Activated naive CD8-positive, alpha-beta T cell treated with anti-CD3 and anti-CD28 coated beads, Interleukin-2, amount 10 ng/mL, durations not matched to agents 7 days and 5 days (primary cell): ENCODE results near the gene ZNF423. TPM values are rescaled to one million over a fixed set of nuclear protein-coding genes. Genes with fewer than 3 reads are reported as not detected.

Experiments
- ATAC-seq: fragments of 150-1000 bp; cut with Tn5 transposase; one replicate; pipeline ENCODE4 v1.10.0; 2021; ENCODE audit warnings: low read depth, moderate library complexity
- POLR2A ChIA-PET: fragments of 350-600 bp; sonication (Branson Sonifier 250); formaldehyde crosslinking; loops from one replicate; lab custom pipeline; 2021; ENCODE audit warnings: antibody characterized with exemption; lab: Charles Lee
- DNase-seq: peaks from one replicate; pipeline ENCODE4 v3.0.0; 2021
- H3K27ac Mint-ChIP-seq: one replicate; pipeline ENCODE4 v1.8.0; 2022; ENCODE audit warnings: mild to moderate bottlenecking, mixed read lengths
- H3K27me3 Mint-ChIP-seq: one replicate; pipeline ENCODE4 v1.8.0; 2022; ENCODE audit warnings: mild to moderate bottlenecking, moderate library complexity, mixed read lengths
- H3K36me3 Mint-ChIP-seq: one replicate; pipeline ENCODE4 v1.8.0; 2021; ENCODE audit warnings: mild to moderate bottlenecking, mixed read lengths
- H3K4me1 Mint-ChIP-seq: one replicate; pipeline ENCODE4 v1.8.0; 2021; ENCODE audit warnings: mixed read lengths
- H3K4me3 Mint-ChIP-seq: one replicate; pipeline ENCODE4 v1.8.0; 2022; ENCODE audit warnings: mild to moderate bottlenecking, moderate library complexity, mixed read lengths
- H3K9me3 Mint-ChIP-seq: one replicate; pipeline ENCODE4 v1.8.0; 2021; ENCODE audit warnings: mixed read lengths
- total RNA-seq, 2 experiments: library from RNA; stranded (reverse); gene quantifications; one replicate each; pipeline ENCODE4 v1.2.3, GENCODE V29; 2021

Gene ZNF423
- total RNA-seq, 2 experiments from 2014 or later: 0.06 TPM; not detected in 1

GRCh38 chr16:49634235-49635008 lies 221.5 kb downstream of the ZNF423 start:
- no peak for ATAC-seq
- Mint-ChIP-seq H3K36me3 (no peaks in the 10 kb centered on the region), H3K27me3 (no peaks in the 10 kb centered on the region), H3K9me3 (no peaks in the 10 kb centered on the region), H3K4me3 (no peak overlapping the region), H3K4me1 (no peaks in the 10 kb centered on the region), H3K27ac (no peak overlapping the region)
- POLR2A ChIA-PET: no interaction called here
- no peak for DNase-seq

GRCh38 chr16:49632795-49633184 lies 223.1 kb downstream of the ZNF423 start:
- Mint-ChIP-seq H3K4me3 (no peak overlapping the region), H3K36me3 (no peaks in the 10 kb centered on the region), H3K27me3 (no peaks in the 10 kb centered on the region), H3K27ac (no peak overlapping the region), H3K4me1 (no peaks in the 10 kb centered on the region), H3K9me3 (no peaks in the 10 kb centered on the region)
- DNase-seq: no peak
- POLR2A ChIA-PET: no interaction called here
- no peak for ATAC-seq

GRCh38 chr16:49632086-49632794 lies 223.7 kb downstream of the ZNF423 start:
- ATAC-seq (no peak), DNase-seq (no peak)
- POLR2A ChIA-PET: no interaction called here
- no peaks in the 10 kb centered on the region for H3K27me3 Mint-ChIP-seq
- H3K4me3 Mint-ChIP-seq: no peak overlapping the region
- H3K9me3 Mint-ChIP-seq: no peaks in the 10 kb centered on the region
- H3K27ac Mint-ChIP-seq: no peak overlapping the region
- H3K4me1 Mint-ChIP-seq: no peaks in the 10 kb centered on the region
- no peaks in the 10 kb centered on the region for H3K36me3 Mint-ChIP-seq

GRCh38 chr16:49631187-49632041 lies 224.5 kb downstream of the ZNF423 start:
- POLR2A ChIA-PET: no interaction called here
- no peak for ATAC-seq

GRCh38 chr16:49630783-49631182 lies 225.1 kb downstream of the ZNF423 start:
- no peaks in the 10 kb centered on the region for H3K9me3 Mint-ChIP-seq
- H3K36me3 Mint-ChIP-seq: no peaks in the 10 kb centered on the region
- DNase-seq: no peak
- no peak for ATAC-seq
- H3K27ac Mint-ChIP-seq: no peak overlapping the region
- H3K4me1 Mint-ChIP-seq: no peaks in the 10 kb centered on the region
- POLR2A ChIA-PET: no interaction called here
- no peak overlapping the region for H3K4me3 Mint-ChIP-seq
- no peaks in the 10 kb centered on the region for H3K27me3 Mint-ChIP-seq

More at GRCh38 chr16:49631187-49632041, 224.5 kb downstream of the ZNF423 start:
- Mint-ChIP-seq H3K27me3 (no peaks in the 10 kb centered on the region), H3K4me3 (no peak overlapping the region), H3K9me3 (no peaks in the 10 kb centered on the region), H3K36me3 (no peaks in the 10 kb centered on the region), H3K27ac (no peak overlapping the region), H3K4me1 (no peaks in the 10 kb centered on the region)
- DNase-seq: no peak

- no peak overlapping the region for H3K4me3 Mint-ChIP-seq
- H3K36me3 Mint-ChIP-seq: no peaks in the 10 kb centered on the region
- no peaks in the 10 kb centered on the region for H3K4me1 Mint-ChIP-seq
- DNase-seq (no peak), ATAC-seq (no peak)
- H3K27me3 Mint-ChIP-seq: no peaks in the 10 kb centered on the region
- POLR2A ChIA-PET: no interaction called here
- no peaks in the 10 kb centered on the region for H3K9me3 Mint-ChIP-seq
- no peak overlapping the region for H3K27ac Mint-ChIP-seq
Observed at GRCh38 chr16:49629851-49630250, 226.1 kb downstream of the ZNF423 start.

GRCh38 chr16:49628148-49628547 lies 227.8 kb downstream of the ZNF423 start:
- DNase-seq (no peak), ATAC-seq (no peak)
- Mint-ChIP-seq H3K27ac (no peak overlapping the region), H3K9me3 (no peaks in the 10 kb centered on the region), H3K4me3 (no peak overlapping the region), H3K4me1 (no peaks in the 10 kb centered on the region), H3K27me3 (no peaks in the 10 kb centered on the region), H3K36me3 (no peaks in the 10 kb centered on the region)
- POLR2A ChIA-PET: no interaction called here

GRCh38 chr16:49625311-49626065 lies 230.4 kb downstream of the ZNF423 start:
- Mint-ChIP-seq H3K9me3 (no peaks in the 10 kb centered on the region), H3K4me1 (no peaks in the 10 kb centered on the region)

GRCh38 chr16:49623501-49624266 lies 232.2 kb downstream of the ZNF423 start:
- DNase-seq (no peak), ATAC-seq (no peak)
- H3K9me3 Mint-ChIP-seq: no peaks in the 10 kb centered on the region
- POLR2A ChIA-PET: no interaction called here
- no peak overlapping the region for H3K4me3 Mint-ChIP-seq
- H3K27me3 Mint-ChIP-seq: no peaks in the 10 kb centered on the region
- no peaks in the 10 kb centered on the region for H3K36me3 Mint-ChIP-seq
- H3K27ac Mint-ChIP-seq: no peak overlapping the region
- H3K4me1 Mint-ChIP-seq: no peaks in the 10 kb centered on the region

More at GRCh38 chr16:49625311-49626065, 230.4 kb downstream of the ZNF423 start:
- Mint-ChIP-seq H3K27me3 (no peaks in the 10 kb centered on the region), H3K4me3 (no peak overlapping the region), H3K36me3 (no peaks in the 10 kb centered on the region), H3K27ac (no peak overlapping the region)
- no peak for DNase-seq
- POLR2A ChIA-PET: no interaction called here
- ATAC-seq: no peak

GRCh38 chr16:49622421-49623402 lies 233.2 kb downstream of the ZNF423 start:
- Mint-ChIP-seq H3K4me3 (no peak overlapping the region), H3K9me3 (no peaks in the 10 kb centered on the region), H3K4me1 (no peaks in the 10 kb centered on the region), H3K36me3 (no peaks in the 10 kb centered on the region), H3K27me3 (no peaks in the 10 kb centered on the region), H3K27ac (no peak overlapping the region)
- ATAC-seq (no peak), DNase-seq (no peak)
- POLR2A ChIA-PET: no interaction called here

GRCh38 chr16:49622084-49622390 lies 233.9 kb downstream of the ZNF423 start:
- ATAC-seq: no peak
- no peak overlapping the region for H3K4me3 Mint-ChIP-seq
- no peaks in the 10 kb centered on the region for H3K9me3 Mint-ChIP-seq
- DNase-seq: no peak
- no peaks in the 10 kb centered on the region for H3K36me3 Mint-ChIP-seq
- no peaks in the 10 kb centered on the region for H3K4me1 Mint-ChIP-seq
- H3K27me3 Mint-ChIP-seq: no peaks in the 10 kb centered on the region
- POLR2A ChIA-PET: no interaction called here
- H3K27ac Mint-ChIP-seq: no peak overlapping the region
